ENCODE measurements around the gene CCDC28B. TPM values are rescaled to one million over a fixed set of nuclear protein-coding genes. Genes with fewer than 3 reads are reported as not detected.

The CCDC28B gene
- total and polyA plus RNA-seq, 4 donors: 4.4 to 12.5 (median 5.7) TPM

GRCh38 chr1:32204943-32205361 lies 4.6 kb downstream of the CCDC28B start:
- no peak for TF ChIP-seq CTCF (IDR thresholded peaks at IDR 0.05; ENCODE audit: control extremely low read depth, extremely low read depth)
- ATAC-seq (ENCODE audit: insufficient read depth, low FRiP score): no peak
- no peaks in the 10 kb centered on the region for H3K9me3 ChIP-seq (ENCODE audit: control insufficient read depth in 4 of 4, insufficient read depth in 3 of 4, low read length in 3 of 4)
- DNase-seq: peak in 1 of 3 donors; percentile 25
- H3K27me3 ChIP-seq (ENCODE audit: control insufficient read depth in 3 of 3, insufficient read depth in 3 of 3, low read length in 2 of 3): no peaks in the 10 kb centered on the region
- WGBS, 2 donors: 38 to 63% methylated on average over 26 of the region's 26 CpGs
- peak overlapping the region in 1 of 2 donors; percentile 1 for H3K27ac ChIP-seq (ENCODE audit: low read depth in 1 of 2, low read length in 1 of 2)
- peaks cover 9 to 21% (median 11%) of the 10 kb centered on the region in 5 donors for H3K4me1 ChIP-seq (ENCODE audit: control insufficient read depth in 5 of 5, insufficient read depth in 5 of 5, low read length in 5 of 5)
- peak overlapping the region; percentile 43 for H3K4me3 ChIP-seq
- peak overlapping the region; percentile 71 to 95 for H3K9ac ChIP-seq (ENCODE audit: insufficient read depth in 1 of 2, low read length in 2 of 2)
- H3K36me3 ChIP-seq (ENCODE audit: control insufficient read depth in 4 of 4, insufficient read depth in 4 of 4, low read length in 4 of 4): no peaks in the 10 kb centered on the region

GRCh38 chr1:32205401-32206370 lies 5.3 kb downstream of the CCDC28B start, which contains the start of gene IQCC:
IQCC (plus strand) TSS chr1:32205671; CDS start chr1:32205682, 11 bp downstream.
- H3K36me3 ChIP-seq (ENCODE audit: control insufficient read depth in 4 of 4, insufficient read depth in 4 of 4, low read length in 4 of 4): no peaks in the 10 kb centered on the region
- no peaks in the 10 kb centered on the region for H3K27me3 ChIP-seq (ENCODE audit: control insufficient read depth in 3 of 3, insufficient read depth in 3 of 3, low read length in 2 of 3)
- DNase-seq (peak; percentile 91 to 93 (median 92)), ATAC-seq (ENCODE audit: insufficient read depth, low FRiP score) (peak; percentile 85)
- peak within 1 kb of the TSS in 1 of 2 donors; percentile 1 for H3K27ac ChIP-seq (ENCODE audit: low read depth in 1 of 2, low read length in 1 of 2)
- H3K9me3 ChIP-seq (ENCODE audit: control insufficient read depth in 4 of 4, insufficient read depth in 3 of 4, low read length in 3 of 4): no peaks in the 10 kb centered on the region
- H3K9ac ChIP-seq (ENCODE audit: insufficient read depth in 1 of 2, low read length in 2 of 2): peak within 1 kb of the TSS; percentile 88 to 95
- peaks cover 7 to 19% (median 11%) of the 10 kb centered on the region in 5 donors for H3K4me1 ChIP-seq (ENCODE audit: control insufficient read depth in 5 of 5, insufficient read depth in 5 of 5, low read length in 5 of 5)
- H3K4me3 ChIP-seq: peak within 1 kb of the TSS; percentile 43
- TF ChIP-seq CTCF (IDR thresholded peaks at IDR 0.05; ENCODE audit: control extremely low read depth, extremely low read depth): no peak
- 2 to 3% methylated on average over 76 to 77 of the region's 77 CpGs for WGBS, 2 donors

GRCh38 chr1:32208469-32208868 lies 8.1 kb downstream of the CCDC28B start:
- ATAC-seq (ENCODE audit: insufficient read depth, low FRiP score) (no peak), DNase-seq (no peak)
- Histone ChIP-seq H3K27ac (ENCODE audit: low read depth in 1 of 2, low read length in 1 of 2) (no peak overlapping the region), H3K4me1 (ENCODE audit: control insufficient read depth in 5 of 5, insufficient read depth in 5 of 5, low read length in 5 of 5) (peaks cover 3 to 8% (median 5%) of the 10 kb centered on the region in 5 donors), H3K9ac (ENCODE audit: insufficient read depth in 1 of 2, low read length in 2 of 2) (no peak overlapping the region), H3K36me3 (ENCODE audit: control insufficient read depth in 4 of 4, insufficient read depth in 4 of 4, low read length in 4 of 4) (no peaks in the 10 kb centered on the region), H3K9me3 (ENCODE audit: control insufficient read depth in 4 of 4, insufficient read depth in 3 of 4, low read length in 3 of 4) (no peaks in the 10 kb centered on the region), H3K4me3 (no peak overlapping the region), H3K27me3 (ENCODE audit: control insufficient read depth in 3 of 3, insufficient read depth in 3 of 3, low read length in 2 of 3) (no peaks in the 10 kb centered on the region)
- WGBS, 2 donors: 86 to 88% methylated on average over 6 of the region's 6 CpGs
- TF ChIP-seq CTCF (IDR thresholded peaks at IDR 0.05; ENCODE audit: control extremely low read depth, extremely low read depth): no peak

Measured in lung (tissue), 12 donors.